Left renal pelvis (tissue), 4 donors: ENCODE measurements around the gene SRGAP3. TPM values are rescaled to one million over a fixed set of nuclear protein-coding genes. Genes with fewer than 3 reads are reported as not detected.

ENCODE experiments used
- DNase-seq, 4 donors: peaks; one replicate each; pipeline ENCODE4 v3.0.0-alpha.2; 2013; ENCODE audit warnings: low read depth in 4 of 4, low spot score in 3 of 4
- polyA plus RNA-seq, 4 donors: library from polyadenylated mRNA; unstranded; fragments of 120-200 nt; gene quantifications; one replicate each; pipeline ENCODE4 v1.2.1, GENCODE V29; 2013; ENCODE audit not compliant: insufficient read length in 4 of 4

SRGAP3 gene
- polyA plus RNA-seq, 4 donors: 16.5 to 21.5 (median 18.7) TPM

- no peak for DNase-seq
Measured at GRCh38 chr3:9229325-9229724, 20.1 kb downstream of the SRGAP3 start.

GRCh38 chr3:9226326-9226725 lies 23.1 kb downstream of the SRGAP3 start:
- no peak for DNase-seq

- DNase-seq: no peak
Measured at GRCh38 chr3:9225268-9225667, 24.2 kb downstream of the SRGAP3 start.

- no peak for DNase-seq
Measured at GRCh38 chr3:9224490-9224889, 25.0 kb downstream of the SRGAP3 start.

GRCh38 chr3:9223672-9224071 lies 25.8 kb downstream of the SRGAP3 start:
- no peak for DNase-seq

- DNase-seq: no peak
Measured at GRCh38 chr3:9222956-9223639, 26.3 kb downstream of the SRGAP3 start.

GRCh38 chr3:9222049-9222448 lies 27.4 kb downstream of the SRGAP3 start:
- DNase-seq: no peak

- DNase-seq: no peak
Measured at GRCh38 chr3:9218514-9218846, 31.0 kb downstream of the SRGAP3 start.

GRCh38 chr3:9217784-9218513 lies 31.5 kb downstream of the SRGAP3 start:
- DNase-seq: no peak

GRCh38 chr3:9216736-9217135 lies 32.7 kb downstream of the SRGAP3 start:
- DNase-seq: no peak

- no peak for DNase-seq
Measured at GRCh38 chr3:9214599-9214998, 34.8 kb downstream of the SRGAP3 start.

GRCh38 chr3:9214185-9214584 lies 35.3 kb downstream of the SRGAP3 start:
- no peak for DNase-seq

GRCh38 chr3:9213019-9213634 lies 36.3 kb downstream of the SRGAP3 start:
- DNase-seq: no peak

- DNase-seq: no peak
Measured at GRCh38 chr3:9211155-9211950, 38.1 kb downstream of the SRGAP3 start.

- no peak for DNase-seq
Measured at GRCh38 chr3:9209777-9210176, 39.7 kb downstream of the SRGAP3 start.

GRCh38 chr3:9208605-9209152 lies 40.8 kb downstream of the SRGAP3 start:
- DNase-seq: no peak

- no peak for DNase-seq
Measured at GRCh38 chr3:9207116-9207763, 42.2 kb downstream of the SRGAP3 start.

GRCh38 chr3:9206287-9206686 lies 43.2 kb downstream of the SRGAP3 start:
- no peak for DNase-seq

- DNase-seq: no peak
Measured at GRCh38 chr3:9205345-9206143, 43.9 kb downstream of the SRGAP3 start.
